Parathyroid adenoma (tissue), 2 donors: ENCODE data around the gene GH2.

Experiments
- H2AFZ ChIP-seq: fragments of 300-600 bp; sonication (generic); one replicate; pipeline ENCODE4 v1.7.0; 2017; ENCODE audit warnings: antibody characterized with exemption, mild to moderate bottlenecking
- H3K27ac ChIP-seq: fragments of 300-600 bp; sonication (generic); one replicate; pipeline ENCODE4 v1.7.0; 2017
- H3K27me3 ChIP-seq: fragments of 300-600 bp; sonication (generic); one replicate; pipeline ENCODE4 v1.7.0; 2017; ENCODE audit warnings: low read length; ENCODE audit not compliant: control insufficient read depth, insufficient read depth
- H3K36me3 ChIP-seq: fragments of 300-600 bp; sonication (generic); one replicate; pipeline ENCODE4 v1.7.0; 2017; ENCODE audit warnings: low read length; ENCODE audit not compliant: control insufficient read depth, insufficient read depth
- H3K4me1 ChIP-seq: fragments of 300-600 bp; sonication (generic); one replicate; pipeline ENCODE4 v1.7.0; 2017; ENCODE audit warnings: control low read depth
- H3K4me2 ChIP-seq: fragments of 300-600 bp; sonication (generic); one replicate; pipeline ENCODE4 v1.7.0; 2017; ENCODE audit warnings: low read length
- H3K4me3 ChIP-seq: fragments of 300-600 bp; sonication (generic); one replicate; pipeline ENCODE4 v1.7.0; 2017; ENCODE audit warnings: low read depth, low read length
- H3K79me2 ChIP-seq: fragments of 300-600 bp; sonication (generic); one replicate; pipeline ENCODE4 v1.7.0; 2017; ENCODE audit warnings: control low read depth
- H3K9ac ChIP-seq: fragments of 300-600 bp; sonication (generic); one replicate; pipeline ENCODE4 v1.7.0; 2017; ENCODE audit warnings: mild to moderate bottlenecking
- H3K9me3 ChIP-seq: fragments of 300-600 bp; sonication (generic); one replicate; pipeline ENCODE4 v1.7.0; 2017; ENCODE audit warnings: low read length; ENCODE audit not compliant: control insufficient read depth
- CTCF ChIP-seq: fragments of 300-600 bp; sonication (generic); IDR thresholded peaks from one replicate; pipeline ENCODE4 v1.7.0; 2017; ENCODE audit warnings: antibody characterized with exemption, mild to moderate bottlenecking
- donor health status: primary hyperparathyroidism.

The GH2 gene

GRCh38 chr17:63855185-63855584 lies 26.6 kb downstream of the GH2 start:
- H3K4me1 ChIP-seq: peaks cover 3% of the 10 kb centered on the region
- no peak overlapping the region for H3K4me3 ChIP-seq
- no peak overlapping the region for H2AFZ ChIP-seq
- no peaks in the 10 kb centered on the region for H3K36me3 ChIP-seq
- no peaks in the 10 kb centered on the region for H3K27me3 ChIP-seq
- H3K4me2 ChIP-seq: no peak overlapping the region
- H3K9ac ChIP-seq: no peak overlapping the region
- no peaks in the 10 kb centered on the region for H3K9me3 ChIP-seq
- no peak overlapping the region for H3K27ac ChIP-seq
- no peak for TF ChIP-seq CTCF
- no peaks in the 10 kb centered on the region for H3K79me2 ChIP-seq

- TF ChIP-seq CTCF: no peak
- Histone ChIP-seq H3K27ac (no peak overlapping the region), H2AFZ (no peak overlapping the region), H3K4me1 (peaks cover 3% of the 10 kb centered on the region), H3K4me3 (no peak overlapping the region), H3K27me3 (no peaks in the 10 kb centered on the region), H3K36me3 (no peaks in the 10 kb centered on the region), H3K4me2 (no peak overlapping the region), H3K79me2 (no peaks in the 10 kb centered on the region), H3K9me3 (no peaks in the 10 kb centered on the region), H3K9ac (no peak overlapping the region)
These were observed 27.0 kb downstream of the GH2 start for GRCh38 chr17:63854709-63855108.

- Histone ChIP-seq H3K9ac (no peak overlapping the region), H2AFZ (no peak overlapping the region), H3K36me3 (no peaks in the 10 kb centered on the region), H3K27me3 (no peaks in the 10 kb centered on the region), H3K27ac (no peak overlapping the region), H3K9me3 (no peaks in the 10 kb centered on the region), H3K4me2 (no peak overlapping the region), H3K4me3 (no peak overlapping the region), H3K4me1 (peaks cover 6% of the 10 kb centered on the region), H3K79me2 (no peaks in the 10 kb centered on the region)
- no peak for TF ChIP-seq CTCF
These were observed 28.5 kb downstream of the GH2 start for GRCh38 chr17:63853260-63853659.

- no peaks in the 10 kb centered on the region for H3K36me3 ChIP-seq
- peaks cover 6% of the 10 kb centered on the region for H3K4me1 ChIP-seq
- H3K9me3 ChIP-seq: no peaks in the 10 kb centered on the region
- no peak for TF ChIP-seq CTCF
- no peaks in the 10 kb centered on the region for H3K79me2 ChIP-seq
- no peak overlapping the region for H2AFZ ChIP-seq
- no peak overlapping the region for H3K4me2 ChIP-seq
- no peaks in the 10 kb centered on the region for H3K27me3 ChIP-seq
- H3K27ac ChIP-seq: no peak overlapping the region
- H3K4me3 ChIP-seq: no peak overlapping the region
- H3K9ac ChIP-seq: no peak overlapping the region
These were observed 31.3 kb downstream of the GH2 start for GRCh38 chr17:63850401-63850800.

- Histone ChIP-seq H3K4me2 (peak overlapping the region; percentile 90), H3K4me1 (peaks cover 6% of the 10 kb centered on the region), H3K79me2 (no peaks in the 10 kb centered on the region), H3K9ac (no peak overlapping the region), H3K27ac (peak overlapping the region; percentile 30), H3K9me3 (no peaks in the 10 kb centered on the region), H3K4me3 (peak overlapping the region; percentile 49), H3K27me3 (no peaks in the 10 kb centered on the region), H3K36me3 (no peaks in the 10 kb centered on the region), H2AFZ (peak overlapping the region; percentile 96)
- peak; percentile 80 for TF ChIP-seq CTCF
These were observed 32.7 kb downstream of the GH2 start for GRCh38 chr17:63848834-63849689.
